ENCODE data around the gene CDC16. TPM values are rescaled to one million over a fixed set of nuclear protein-coding genes. Genes with fewer than 3 reads are reported as not detected.

Gene CDC16
- total and polyA plus RNA-seq, 9 of the 15 experiments (the other 6 are each of a cell fraction or from before 2014, with no cell fraction given) = 23.2 to 102 (median 51.6) TPM

GRCh38 chr13:114234645-114235421 is at the start of gene CDC16 (continued):
- TF ChIP-seq NR2F6 (CRISPR knock-in tag; IDR thresholded peaks at IDR 0.05) (no peak), NR0B1 (IDR thresholded peaks at IDR 0.05; ENCODE audit: partially characterized antibody) (no peak), OTX1 (CRISPR knock-in tag; IDR thresholded peaks at IDR 0.05) (no peak), ZNF174 (CRISPR knock-in tag; IDR thresholded peaks at IDR 0.05) (no peak), ZNF76 (CRISPR knock-in tag; IDR thresholded peaks at IDR 0.05; ENCODE audit: borderline replicate concordance) (no peak; the same call in 1 of the 2 replicates), ZFP36 (IDR thresholded peaks at IDR 0.05; ENCODE audit: low read depth, low read length, partially characterized antibody) (no peak), ZNF717 (CRISPR knock-in tag; IDR thresholded peaks at IDR 0.05) (no peak), HNRNPH1 (optimal IDR thresholded peaks at IDR 0.05; ENCODE audit: low read depth, low read length) (no peak), TGIF2 (CRISPR knock-in tag; IDR thresholded peaks at IDR 0.05) (no peak), HDAC3 (IDR thresholded peaks at IDR 0.05; ENCODE audit: borderline replicate concordance, partially characterized antibody) (no peak), SMAD4 (CRISPR knock-in tag; conservative IDR thresholded peaks at IDR 0.05) (peak; percentile 68), HCFC1 (IDR thresholded peaks at IDR 0.05; ENCODE audit: low read depth, low read length) (peak; percentile 70), GATA2 (CRISPR knock-in tag; IDR thresholded peaks at IDR 0.05) (no peak), ESRRA (IDR thresholded peaks at IDR 0.05; ENCODE audit: borderline replicate concordance, low read depth) (no peak), MTA2 (IDR thresholded peaks at IDR 0.05; ENCODE audit: low read depth) (no peak), TEAD2 (tag; IDR thresholded peaks at IDR 0.05) (no peak), ZBTB7A (IDR thresholded peaks at IDR 0.05; ENCODE audit: borderline replicate concordance, control insufficient read depth, low read depth, low read length) (peak; percentile 25; the same call in 1 of the 2 replicates), MTF1 (CRISPR knock-in tag; IDR thresholded peaks at IDR 0.05; ENCODE audit: borderline replicate concordance) (peak; percentile 35; the same call in 1 of the 2 replicates), KLF1 (tag; IDR thresholded peaks at IDR 0.05) (no peak), MLLT1 (IDR thresholded peaks at IDR 0.05) (no peak), CSDE1 (IDR thresholded peaks at IDR 0.05) (peak in 1 of 2 experiments; percentile 29; a peak in 1 of 4 replicates)
- TF ChIP-seq, protein P1, sequence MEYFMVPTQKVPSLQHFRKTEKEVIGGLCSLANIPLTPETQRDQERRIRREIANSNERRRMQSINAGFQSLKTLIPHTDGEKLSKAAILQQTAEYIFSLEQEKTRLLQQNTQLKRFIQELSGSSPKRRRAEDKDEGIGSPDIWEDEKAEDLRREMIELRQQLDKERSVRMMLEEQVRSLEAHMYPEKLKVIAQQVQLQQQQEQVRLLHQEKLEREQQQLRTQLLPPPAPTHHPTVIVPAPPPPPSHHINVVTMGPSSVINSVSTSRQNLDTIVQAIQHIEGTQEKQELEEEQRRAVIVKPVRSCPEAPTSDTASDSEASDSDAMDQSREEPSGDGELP (CRISPR knock-in tag; IDR thresholded peaks at IDR 0.05; ENCODE audit: borderline replicate concordance) = peak; percentile 83
- TF ChIP-seq, protein P2, sequence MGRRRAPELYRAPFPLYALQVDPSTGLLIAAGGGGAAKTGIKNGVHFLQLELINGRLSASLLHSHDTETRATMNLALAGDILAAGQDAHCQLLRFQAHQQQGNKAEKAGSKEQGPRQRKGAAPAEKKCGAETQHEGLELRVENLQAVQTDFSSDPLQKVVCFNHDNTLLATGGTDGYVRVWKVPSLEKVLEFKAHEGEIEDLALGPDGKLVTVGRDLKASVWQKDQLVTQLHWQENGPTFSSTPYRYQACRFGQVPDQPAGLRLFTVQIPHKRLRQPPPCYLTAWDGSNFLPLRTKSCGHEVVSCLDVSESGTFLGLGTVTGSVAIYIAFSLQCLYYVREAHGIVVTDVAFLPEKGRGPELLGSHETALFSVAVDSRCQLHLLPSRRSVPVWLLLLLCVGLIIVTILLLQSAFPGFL (CRISPR knock-in tag; IDR thresholded peaks at IDR 0.05) = no peak
